ENCODE results near the gene TPCN1. TPM values are rescaled to one million over a fixed set of nuclear protein-coding genes. Genes with fewer than 3 reads are reported as not detected.

TPCN1 gene
- total RNA-seq, 1 experiment from 2014 or later, result 13.5 TPM

DNA sequence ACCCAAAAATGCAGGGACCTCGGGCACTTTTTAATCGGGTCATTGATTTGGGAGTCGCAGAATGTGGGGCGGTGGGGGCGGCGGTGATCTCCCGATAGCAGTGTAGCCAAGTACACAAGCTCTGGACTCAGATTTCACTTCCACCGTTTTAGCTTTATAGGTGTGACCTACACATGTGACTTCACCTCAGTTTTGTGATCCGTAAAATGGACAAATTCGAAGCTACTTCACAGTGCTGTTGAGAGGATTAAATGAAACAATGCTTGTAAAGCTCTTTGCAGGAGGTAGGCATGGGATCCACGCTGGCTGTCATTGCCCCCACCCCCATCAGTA is 35.3 kb upstream of the TPCN1 start:
- H3K4me1 ChIP-seq (ENCODE audit: insufficient read depth, low read length), result no peaks in the 10 kb centered on the region
- TF ChIP-seq, protein P1, sequence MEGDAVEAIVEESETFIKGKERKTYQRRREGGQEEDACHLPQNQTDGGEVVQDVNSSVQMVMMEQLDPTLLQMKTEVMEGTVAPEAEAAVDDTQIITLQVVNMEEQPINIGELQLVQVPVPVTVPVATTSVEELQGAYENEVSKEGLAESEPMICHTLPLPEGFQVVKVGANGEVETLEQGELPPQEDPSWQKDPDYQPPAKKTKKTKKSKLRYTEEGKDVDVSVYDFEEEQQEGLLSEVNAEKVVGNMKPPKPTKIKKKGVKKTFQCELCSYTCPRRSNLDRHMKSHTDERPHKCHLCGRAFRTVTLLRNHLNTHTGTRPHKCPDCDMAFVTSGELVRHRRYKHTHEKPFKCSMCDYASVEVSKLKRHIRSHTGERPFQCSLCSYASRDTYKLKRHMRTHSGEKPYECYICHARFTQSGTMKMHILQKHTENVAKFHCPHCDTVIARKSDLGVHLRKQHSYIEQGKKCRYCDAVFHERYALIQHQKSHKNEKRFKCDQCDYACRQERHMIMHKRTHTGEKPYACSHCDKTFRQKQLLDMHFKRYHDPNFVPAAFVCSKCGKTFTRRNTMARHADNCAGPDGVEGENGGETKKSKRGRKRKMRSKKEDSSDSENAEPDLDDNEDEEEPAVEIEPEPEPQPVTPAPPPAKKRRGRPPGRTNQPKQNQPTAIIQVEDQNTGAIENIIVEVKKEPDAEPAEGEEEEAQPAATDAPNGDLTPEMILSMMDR (conservative IDR thresholded peaks at IDR 0.05), result no peak
- H3K23ac ChIP-seq (ENCODE audit: insufficient read length, low read depth, low read length), result no peak overlapping the region
- H2AK5ac ChIP-seq (ENCODE audit: insufficient read length, low read length), result no peak overlapping the region
- H4K8ac ChIP-seq (replicated peaks; ENCODE audit: insufficient read length, low read depth, low read length), result no peak overlapping the region
- no peak overlapping the region for H2BK5ac ChIP-seq (ENCODE audit: insufficient read length, low read length)
- no peak overlapping the region for H2AFZ ChIP-seq (ENCODE audit: low read length)
- peaks cover 8 to 17% of the 10 kb centered on the region in 2 experiments for H3K4me1 Mint-ChIP-seq
- peak overlapping the region; percentile 63 for H3K9ac ChIP-seq (ENCODE audit: extremely low read depth, insufficient read length, low read length)
- H4K20me1 ChIP-seq (ENCODE audit: control insufficient read depth, insufficient read depth, insufficient read length), result no peaks in the 10 kb centered on the region
- H3K14ac ChIP-seq (ENCODE audit: insufficient read depth, low read length), result no peak overlapping the region
- H3K36me3 Mint-ChIP-seq (ENCODE audit: insufficient read depth in 1 of 3, low read depth in 3 of 3), result peaks cover 26 to 44% (median 33%) of the 10 kb centered on the region in 3 experiments
- no peak overlapping the region for H2BK20ac ChIP-seq (ENCODE audit: low read depth, low read length, poor library complexity, severe bottlenecking)
- no peak overlapping the region for H3K18ac ChIP-seq (ENCODE audit: insufficient read length, low read depth, low read length)
- no peak for DNase-seq
- no peak overlapping the region for H3T11ph ChIP-seq (ENCODE audit: low read length)
- no peaks in the 10 kb centered on the region for H3K9me3 ChIP-seq (ENCODE audit: control insufficient read depth, low read depth, low read length)
- peak overlapping the region; percentile 94 for H3K4me2 ChIP-seq (ENCODE audit: insufficient read depth, insufficient read length, low read length)
- H3K4ac ChIP-seq (ENCODE audit: low read depth, low read length), result no peak overlapping the region
- H2BK15ac ChIP-seq (ENCODE audit: low read depth, low read length), result no peak overlapping the region
- H4K5ac ChIP-seq (ENCODE audit: insufficient read length, low read depth, low read length), result no peak overlapping the region
- H4K91ac ChIP-seq (ENCODE audit: insufficient read length, low read depth, low read length), result no peak overlapping the region
- H3K27me3 ChIP-seq (ENCODE audit: insufficient read depth, low read length), result no peaks in the 10 kb centered on the region
- no peak overlapping the region for H2BK120ac ChIP-seq (ENCODE audit: low read depth, low read length, poor library complexity, severe bottlenecking)
- no CpG with 5 or more reads among the region's 11 CpGs for WGBS (ENCODE audit: extremely low coverage, insufficient read length, low lambda C conversion rate)
- H3K27ac ChIP-seq (ENCODE audit: insufficient read length, low read depth, low read length), result no peak overlapping the region
- H3K79me2 ChIP-seq (ENCODE audit: insufficient read depth, low read length), result peaks cover 16% of the 10 kb centered on the region; the same call in 1 of the 2 replicates
- no peak overlapping the region for H2BK12ac ChIP-seq (ENCODE audit: insufficient read length, low read depth, low read length)
- no peaks in the 10 kb centered on the region for H3K9me3 Mint-ChIP-seq
- H3K56ac ChIP-seq (ENCODE audit: insufficient read length, low read depth, low read length), result no peak overlapping the region
- H3K27me3 Mint-ChIP-seq (ENCODE audit: low read depth), result no peaks in the 10 kb centered on the region
- H3K23me2 ChIP-seq (ENCODE audit: insufficient read length, low read depth, low read length, poor library complexity, severe bottlenecking), result peaks cover 8% of the 10 kb centered on the region
- H3K27ac Mint-ChIP-seq, result no peak overlapping the region
- H3K4me3 Mint-ChIP-seq, result peak overlapping the region; percentile 89 to 92
- peaks cover 17% of the 10 kb centered on the region for H3K79me1 ChIP-seq (ENCODE audit: insufficient read depth, low read depth, low read length, poor library complexity, severe bottlenecking)

All from H9 (cell line).